HepG2 (cell line): ENCODE results near the gene GUCY2D. TPM values are rescaled to one million over a fixed set of nuclear protein-coding genes. Genes with fewer than 3 reads are reported as not detected.

Experiments used
- BCL6 ChIP-seq: IDR thresholded peaks from 2 replicates; pipeline ENCODE4 v1.6.1; 2016; ENCODE audit warnings: missing genetic modification reagents, missing compliant biosample characterization
- CBFB ChIP-seq: sonication (generic); formaldehyde crosslinking; IDR thresholded peaks from 2 replicates; pipeline ENCODE4 v1.4.0; 2020; ENCODE audit warnings: missing genetic modification reagents
- ELF4 ChIP-seq: sonication (generic); formaldehyde crosslinking; IDR thresholded peaks from 2 replicates; pipeline ENCODE4 v1.5.0; 2020; ENCODE audit warnings: missing genetic modification reagents, mild to moderate bottlenecking, moderate library complexity, borderline replicate concordance
- FOXA3 ChIP-seq: IDR thresholded peaks from 2 replicates; pipeline ENCODE4 v1.6.1; 2016; ENCODE audit warnings: missing genetic modification reagents, missing compliant biosample characterization
- GPN1 ChIP-seq: sonication (generic); formaldehyde crosslinking; IDR thresholded peaks from 2 replicates; pipeline ENCODE4 v1.5.1; 2020; ENCODE audit warnings: missing genetic modification reagents, borderline replicate concordance
- IRF2 ChIP-seq: IDR thresholded peaks from 2 replicates; pipeline ENCODE4 v1.6.1; 2018; ENCODE audit warnings: missing genetic modification reagents, missing compliant biosample characterization
- KMT2B ChIP-seq: IDR thresholded peaks from 2 replicates; pipeline ENCODE4 v1.6.1; 2016; ENCODE audit warnings: missing genetic modification reagents, missing compliant biosample characterization
- PHF5A ChIP-seq: IDR thresholded peaks from one replicate; pipeline ENCODE4 v1.6.1; 2018; ENCODE audit warnings: low read depth, missing genetic modification reagents; ENCODE audit not compliant: unreplicated experiment
- RARA ChIP-seq: IDR thresholded peaks from 2 replicates; pipeline ENCODE4 v1.6.1; 2016; ENCODE audit warnings: missing genetic modification reagents, missing compliant biosample characterization
- SAP130 ChIP-seq: IDR thresholded peaks from 2 replicates; pipeline ENCODE4 v1.6.1; 2016; ENCODE audit warnings: low read depth
- SP1 ChIP-seq, 2 experiments: fragments of 450-650 bp in 1 of 2; sonication (generic) in 1 of 2; formaldehyde crosslinking in 1 of 2; IDR thresholded peaks; 2 replicates each; pipeline versions ENCODE4 v1.4.0 to v1.6.1; 2016 to 2020; ENCODE audit warnings: missing genetic modification reagents in 1 of 2
- ZFY ChIP-seq: sonication (generic); formaldehyde crosslinking; IDR thresholded peaks from 2 replicates; pipeline ENCODE4 v1.4.0; 2020; ENCODE audit warnings: missing genetic modification reagents
- ZNF224 ChIP-seq: sonication (generic); formaldehyde crosslinking; IDR thresholded peaks from 2 replicates; pipeline ENCODE4 v1.5.0; 2020; ENCODE audit warnings: mild to moderate bottlenecking, missing genetic modification reagents
- ZNF24 ChIP-seq: fragments of 450-650 bp; IDR thresholded peaks from 2 replicates; pipeline ENCODE4 v1.6.1; 2017; ENCODE audit warnings: antibody characterized with exemption, mild to moderate bottlenecking
- ZNF441 ChIP-seq: sonication (generic); formaldehyde crosslinking; IDR thresholded peaks from 2 replicates; pipeline ENCODE4 v1.7.0; 2021; ENCODE audit warnings: missing genetic modification reagents, borderline replicate concordance
- ZNF510 ChIP-seq: sonication (generic); formaldehyde crosslinking; IDR thresholded peaks from 2 replicates; pipeline ENCODE4 v1.4.0; 2020; ENCODE audit warnings: low read depth, mild to moderate bottlenecking, missing genetic modification reagents
- ZNF556 ChIP-seq: sonication (generic); formaldehyde crosslinking; IDR thresholded peaks from 2 replicates; pipeline ENCODE4 v1.4.0; 2020; ENCODE audit warnings: mild to moderate bottlenecking, missing genetic modification reagents, borderline replicate concordance
- ZSCAN29 ChIP-seq: sonication (generic); formaldehyde crosslinking; conservative IDR thresholded peaks from 2 replicates; pipeline ENCODE4 v1.4.0; 2020; ENCODE audit warnings: mild to moderate bottlenecking, missing genetic modification reagents
- polyA plus RNA-seq, 8 experiments: library from polyadenylated mRNA; depleted of rRNA in 3 of 8; stranded (reverse) in 7 of 8; unstranded in 1 of 8; fragments of >200 nt; fragmentation: Illumina TruSeq in 4 of 8; extraction: Trizol in 4 of 8; gene quantifications; 2 replicates each; pipeline versions ENCODE4 v1.2.1 to v1.2.3, GENCODE V29; 2011 to 2016; ENCODE audit warnings: low read depth in 4 of 8, missing spikeins in 1 of 8, mixed read lengths in 1 of 8; ENCODE audit not compliant: insufficient read depth in 1 of 8
- total RNA-seq, 5 experiments: library from RNA; depleted of rRNA; stranded (reverse); fragments of >200 nt; fragmentation: Illumina TruSeq; extraction: Trizol; gene quantifications; 2 replicates each; pipeline ENCODE4 v1.2.3, GENCODE V29; 2016; ENCODE audit warnings: low read depth in 1 of 5
- TF ChIP-seq, protein P1 (sequence below): sonication (generic); formaldehyde crosslinking; IDR thresholded peaks from 2 replicates; pipeline ENCODE4 v1.5.0; 2020; ENCODE audit warnings: mild to moderate bottlenecking, missing genetic modification reagents, moderate library complexity
- TF ChIP-seq, protein P2 (sequence below): sonication (generic); formaldehyde crosslinking; IDR thresholded peaks from 2 replicates; pipeline ENCODE4 v1.4.0; 2020; ENCODE audit warnings: missing genetic modification reagents, low read depth, mild to moderate bottlenecking, borderline replicate concordance
- TF ChIP-seq, protein P3 (sequence below): sonication (generic); formaldehyde crosslinking; IDR thresholded peaks from 2 replicates; pipeline ENCODE4 v1.4.0; 2020; ENCODE audit warnings: mild to moderate bottlenecking, missing genetic modification reagents
- TF ChIP-seq, protein P4 (sequence below): sonication (generic); formaldehyde crosslinking; IDR thresholded peaks from 2 replicates; pipeline ENCODE4 v1.5.1; 2020; ENCODE audit warnings: mild to moderate bottlenecking, missing genetic modification reagents, moderate library complexity
- TF ChIP-seq, protein P5 (sequence below): IDR thresholded peaks from 2 replicates; pipeline ENCODE4 v1.6.1; 2012; ENCODE audit warnings: low read length, improper control_type of control experiment

GUCY2D gene
- total and polyA plus RNA-seq, 2 of the 13 experiments (the other 11 are each of a cell fraction or from before 2014, with no cell fraction given), result not detected

DNA sequence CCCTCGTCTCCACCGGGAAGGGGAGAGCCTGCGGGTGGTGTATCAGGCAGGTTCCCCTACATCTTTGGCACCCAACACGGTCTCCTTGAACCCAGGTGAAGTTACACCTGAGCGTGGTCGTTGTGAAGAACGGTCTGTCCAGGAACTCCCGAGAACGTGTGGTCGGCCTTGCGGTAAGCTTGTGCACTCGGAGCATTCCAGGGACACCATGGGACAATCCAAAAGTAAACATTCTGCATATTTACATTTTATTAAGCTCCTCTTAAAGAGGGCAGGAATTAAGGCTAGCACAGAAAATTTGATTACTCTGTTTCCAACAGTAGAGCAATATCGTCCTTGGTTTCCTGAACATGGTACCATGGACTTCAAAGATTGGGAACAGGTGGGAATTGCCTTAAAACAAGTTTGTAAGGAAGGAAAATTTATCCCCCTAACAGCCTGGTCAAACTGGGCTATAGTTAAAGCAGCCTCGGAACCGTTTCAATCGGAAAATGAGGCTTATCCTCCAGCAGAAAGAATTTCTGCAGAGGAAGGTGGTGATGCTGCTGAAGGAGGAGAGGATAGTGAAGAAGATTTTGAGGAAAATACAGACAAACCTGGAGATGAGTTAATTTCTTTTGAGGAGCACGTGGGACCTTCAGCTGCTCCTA is 54.7 kb downstream of the GUCY2D start (continued):
- TF ChIP-seq, protein P1, sequence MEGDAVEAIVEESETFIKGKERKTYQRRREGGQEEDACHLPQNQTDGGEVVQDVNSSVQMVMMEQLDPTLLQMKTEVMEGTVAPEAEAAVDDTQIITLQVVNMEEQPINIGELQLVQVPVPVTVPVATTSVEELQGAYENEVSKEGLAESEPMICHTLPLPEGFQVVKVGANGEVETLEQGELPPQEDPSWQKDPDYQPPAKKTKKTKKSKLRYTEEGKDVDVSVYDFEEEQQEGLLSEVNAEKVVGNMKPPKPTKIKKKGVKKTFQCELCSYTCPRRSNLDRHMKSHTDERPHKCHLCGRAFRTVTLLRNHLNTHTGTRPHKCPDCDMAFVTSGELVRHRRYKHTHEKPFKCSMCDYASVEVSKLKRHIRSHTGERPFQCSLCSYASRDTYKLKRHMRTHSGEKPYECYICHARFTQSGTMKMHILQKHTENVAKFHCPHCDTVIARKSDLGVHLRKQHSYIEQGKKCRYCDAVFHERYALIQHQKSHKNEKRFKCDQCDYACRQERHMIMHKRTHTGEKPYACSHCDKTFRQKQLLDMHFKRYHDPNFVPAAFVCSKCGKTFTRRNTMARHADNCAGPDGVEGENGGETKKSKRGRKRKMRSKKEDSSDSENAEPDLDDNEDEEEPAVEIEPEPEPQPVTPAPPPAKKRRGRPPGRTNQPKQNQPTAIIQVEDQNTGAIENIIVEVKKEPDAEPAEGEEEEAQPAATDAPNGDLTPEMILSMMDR (CRISPR knock-in tag), result 0 out of 2 replicates have a peak, but pooled peaks have one; percentile 9
- peak; percentile 90 for TF ChIP-seq CBFB (CRISPR knock-in tag)
- TF ChIP-seq ZNF224 (CRISPR knock-in tag), result no peak
- TF ChIP-seq, protein P2, sequence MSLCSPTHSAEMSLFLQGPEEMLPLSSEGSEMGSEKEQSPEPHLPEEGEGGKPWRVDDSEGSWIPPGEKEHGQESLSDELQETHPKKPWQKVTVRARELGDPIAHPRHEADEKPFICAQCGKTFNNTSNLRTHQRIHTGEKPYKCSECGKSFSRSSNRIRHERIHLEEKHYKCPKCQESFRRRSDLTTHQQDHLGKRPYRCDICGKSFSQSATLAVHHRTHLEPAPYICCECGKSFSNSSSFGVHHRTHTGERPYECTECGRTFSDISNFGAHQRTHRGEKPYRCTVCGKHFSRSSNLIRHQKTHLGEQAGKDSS (CRISPR knock-in tag), result no peak
- TF ChIP-seq ZNF441 (CRISPR knock-in tag), result 0 out of 2 replicates have a peak, but pooled peaks have one; percentile 6
- no peak for TF ChIP-seq ZFY (CRISPR knock-in tag)
- TF ChIP-seq GPN1 (CRISPR knock-in tag), result no peak
- no peak; the same call in 1 of the 2 replicates for TF ChIP-seq ZNF556 (CRISPR knock-in tag)
- TF ChIP-seq PHF5A (CRISPR knock-in tag), result peak; percentile 5
- TF ChIP-seq, protein P3, sequence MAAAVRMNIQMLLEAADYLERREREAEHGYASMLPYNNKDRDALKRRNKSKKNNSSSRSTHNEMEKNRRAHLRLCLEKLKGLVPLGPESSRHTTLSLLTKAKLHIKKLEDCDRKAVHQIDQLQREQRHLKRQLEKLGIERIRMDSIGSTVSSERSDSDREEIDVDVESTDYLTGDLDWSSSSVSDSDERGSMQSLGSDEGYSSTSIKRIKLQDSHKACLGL (CRISPR knock-in tag), result no peak
- no peak for TF ChIP-seq ZNF24
- TF ChIP-seq RARA (CRISPR knock-in tag), result 0 out of 2 replicates have a peak, but pooled peaks have one; percentile 21
- TF ChIP-seq ZSCAN29 (CRISPR knock-in tag), result peak; percentile 84; the same call in 1 of the 2 replicates
- TF ChIP-seq IRF2 (CRISPR knock-in tag), result no peak
- no peak; the same call in 1 of the 2 replicates for TF ChIP-seq SAP130 (CRISPR knock-in tag)
- no peak for TF ChIP-seq SP1 (IDR thresholded peaks at IDR 0.05)
- no peak for TF ChIP-seq SP1 (CRISPR knock-in tag; IDR thresholded peaks at IDR 0.05)
- TF ChIP-seq ZNF510 (CRISPR knock-in tag), result peak; percentile 28; the same call in 1 of the 2 replicates
- TF ChIP-seq, protein P4, sequence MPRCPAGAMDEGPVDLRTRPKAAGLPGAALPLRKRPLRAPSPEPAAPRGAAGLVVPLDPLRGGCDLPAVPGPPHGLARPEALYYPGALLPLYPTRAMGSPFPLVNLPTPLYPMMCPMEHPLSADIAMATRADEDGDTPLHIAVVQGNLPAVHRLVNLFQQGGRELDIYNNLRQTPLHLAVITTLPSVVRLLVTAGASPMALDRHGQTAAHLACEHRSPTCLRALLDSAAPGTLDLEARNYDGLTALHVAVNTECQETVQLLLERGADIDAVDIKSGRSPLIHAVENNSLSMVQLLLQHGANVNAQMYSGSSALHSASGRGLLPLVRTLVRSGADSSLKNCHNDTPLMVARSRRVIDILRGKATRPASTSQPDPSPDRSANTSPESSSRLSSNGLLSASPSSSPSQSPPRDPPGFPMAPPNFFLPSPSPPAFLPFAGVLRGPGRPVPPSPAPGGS (CRISPR knock-in tag), result no peak; the same call in 1 of the 2 replicates
- no peak for TF ChIP-seq ELF4 (CRISPR knock-in tag)
- TF ChIP-seq FOXA3 (CRISPR knock-in tag), result no peak; the same call in 1 of the 2 replicates
- peak; percentile 1; the same call in 1 of the 2 replicates for TF ChIP-seq KMT2B (CRISPR knock-in tag)
- TF ChIP-seq BCL6, result peak; percentile 89
- TF ChIP-seq, protein P5, sequence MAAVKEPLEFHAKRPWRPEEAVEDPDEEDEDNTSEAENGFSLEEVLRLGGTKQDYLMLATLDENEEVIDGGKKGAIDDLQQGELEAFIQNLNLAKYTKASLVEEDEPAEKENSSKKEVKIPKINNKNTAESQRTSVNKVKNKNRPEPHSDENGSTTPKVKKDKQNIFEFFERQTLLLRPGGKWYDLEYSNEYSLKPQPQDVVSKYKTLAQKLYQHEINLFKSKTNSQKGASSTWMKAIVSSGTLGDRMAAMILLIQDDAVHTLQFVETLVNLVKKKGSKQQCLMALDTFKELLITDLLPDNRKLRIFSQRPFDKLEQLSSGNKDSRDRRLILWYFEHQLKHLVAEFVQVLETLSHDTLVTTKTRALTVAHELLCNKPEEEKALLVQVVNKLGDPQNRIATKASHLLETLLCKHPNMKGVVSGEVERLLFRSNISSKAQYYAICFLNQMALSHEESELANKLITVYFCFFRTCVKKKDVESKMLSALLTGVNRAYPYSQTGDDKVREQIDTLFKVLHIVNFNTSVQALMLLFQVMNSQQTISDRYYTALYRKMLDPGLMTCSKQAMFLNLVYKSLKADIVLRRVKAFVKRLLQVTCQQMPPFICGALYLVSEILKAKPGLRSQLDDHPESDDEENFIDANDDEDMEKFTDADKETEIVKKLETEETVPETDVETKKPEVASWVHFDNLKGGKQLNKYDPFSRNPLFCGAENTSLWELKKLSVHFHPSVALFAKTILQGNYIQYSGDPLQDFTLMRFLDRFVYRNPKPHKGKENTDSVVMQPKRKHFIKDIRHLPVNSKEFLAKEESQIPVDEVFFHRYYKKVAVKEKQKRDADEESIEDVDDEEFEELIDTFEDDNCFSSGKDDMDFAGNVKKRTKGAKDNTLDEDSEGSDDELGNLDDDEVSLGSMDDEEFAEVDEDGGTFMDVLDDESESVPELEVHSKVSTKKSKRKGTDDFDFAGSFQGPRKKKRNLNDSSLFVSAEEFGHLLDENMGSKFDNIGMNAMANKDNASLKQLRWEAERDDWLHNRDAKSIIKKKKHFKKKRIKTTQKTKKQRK, result no peak
